Tibial nerve (tissue), 4 donors: ENCODE data around the gene RIMS1.

ENCODE experiments used
- EP300 ChIP-seq, 2 donors: sonication (generic); formaldehyde crosslinking; IDR thresholded peaks; one replicate each; pipeline ENCODE4 v1.6.1; 2017; ENCODE audit warnings: antibody characterized with exemption in 2 of 2, mild to moderate bottlenecking in 1 of 2
- POLR2A ChIP-seq, 2 donors: fragments of 450-650 bp; IDR thresholded peaks; one replicate each; pipeline ENCODE4 v1.6.1; 2017; ENCODE audit warnings: antibody characterized with exemption in 2 of 2, mild to moderate bottlenecking in 2 of 2, moderate library complexity in 2 of 2
- TF ChIP-seq, protein P1 (sequence below), 5 experiments: fragments of 200-600 bp in 3 of 5; fragments of 450-650 bp in 2 of 5; sonication (generic) in 3 of 5; IDR thresholded peaks; one replicate each; pipeline ENCODE4 v1.5.1; 2016 to 2019; ENCODE audit warnings: antibody characterized with exemption in 5 of 5, mild to moderate bottlenecking in 3 of 5, moderate library complexity in 2 of 5

DNA sequence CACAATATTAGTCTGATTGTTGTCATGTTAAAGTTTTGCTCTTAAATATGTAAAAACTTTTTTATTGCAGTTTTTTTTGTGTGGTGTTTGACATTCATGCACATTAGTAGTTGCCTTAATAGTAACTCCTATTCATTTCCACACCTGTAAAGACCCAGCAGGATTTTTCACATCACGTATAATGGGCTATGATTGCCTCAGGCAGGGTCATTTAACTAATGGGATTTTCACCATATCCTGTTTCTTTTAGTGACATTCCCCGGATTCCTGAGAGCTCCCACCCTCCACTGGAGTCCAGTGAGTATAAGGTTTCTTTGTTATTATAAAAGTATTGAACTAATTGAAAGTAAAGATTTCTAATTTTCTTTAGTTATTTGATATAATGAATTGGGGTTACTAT is 359.2 kb downstream of the RIMS1 start:
- TF ChIP-seq, protein P1, sequence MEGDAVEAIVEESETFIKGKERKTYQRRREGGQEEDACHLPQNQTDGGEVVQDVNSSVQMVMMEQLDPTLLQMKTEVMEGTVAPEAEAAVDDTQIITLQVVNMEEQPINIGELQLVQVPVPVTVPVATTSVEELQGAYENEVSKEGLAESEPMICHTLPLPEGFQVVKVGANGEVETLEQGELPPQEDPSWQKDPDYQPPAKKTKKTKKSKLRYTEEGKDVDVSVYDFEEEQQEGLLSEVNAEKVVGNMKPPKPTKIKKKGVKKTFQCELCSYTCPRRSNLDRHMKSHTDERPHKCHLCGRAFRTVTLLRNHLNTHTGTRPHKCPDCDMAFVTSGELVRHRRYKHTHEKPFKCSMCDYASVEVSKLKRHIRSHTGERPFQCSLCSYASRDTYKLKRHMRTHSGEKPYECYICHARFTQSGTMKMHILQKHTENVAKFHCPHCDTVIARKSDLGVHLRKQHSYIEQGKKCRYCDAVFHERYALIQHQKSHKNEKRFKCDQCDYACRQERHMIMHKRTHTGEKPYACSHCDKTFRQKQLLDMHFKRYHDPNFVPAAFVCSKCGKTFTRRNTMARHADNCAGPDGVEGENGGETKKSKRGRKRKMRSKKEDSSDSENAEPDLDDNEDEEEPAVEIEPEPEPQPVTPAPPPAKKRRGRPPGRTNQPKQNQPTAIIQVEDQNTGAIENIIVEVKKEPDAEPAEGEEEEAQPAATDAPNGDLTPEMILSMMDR (IDR thresholded peaks at IDR 0.05): no peak
- TF ChIP-seq POLR2A (IDR thresholded peaks at IDR 0.05) (no peak), EP300 (IDR thresholded peaks at IDR 0.05) (no peak)
